Mucosa of descending colon (tissue), 3 donors: ENCODE results near the gene ISCU. TPM values are rescaled to one million over a fixed set of nuclear protein-coding genes. Genes with fewer than 3 reads are reported as not detected.

Source experiments
- ATAC-seq: fragments of 200-7000 bp; cut with Tn5 transposase; one replicate; pipeline ENCODE4 v1.9.1; 2020; ENCODE audit warnings: mild to moderate bottlenecking, moderate library complexity
- DNase-seq, 3 donors: peaks; one replicate each; pipeline ENCODE4 v3.0.0-alpha.2; 2020
- H3K36me3 ChIP-seq: fragments of 200-600 bp; one replicate; pipeline ENCODE4 v1.8.0; 2021; ENCODE audit warnings: low read depth, mild to moderate bottlenecking
- H3K4me1 ChIP-seq: fragments of 200-600 bp; one replicate; pipeline ENCODE4 v1.8.0; 2021; ENCODE audit warnings: low read depth, mild to moderate bottlenecking
- H3K4me3 ChIP-seq: fragments of 200-600 bp; one replicate; pipeline ENCODE4 v1.8.0; 2021; ENCODE audit warnings: mild to moderate bottlenecking
- H3K9me3 ChIP-seq: fragments of 200-600 bp; one replicate; pipeline ENCODE4 v1.8.0; 2021; ENCODE audit warnings: mild to moderate bottlenecking
- intact Hi-C, 2 donors: fragments of 100-400 bp; cut with DNase I in 1 of 2; cut with micrococcal nuclease in 1 of 2; formaldehyde crosslinking; loops; one replicate each; pipeline versions ENCODE4 v1.11.0 to v1.11.1; 2022; cut with DNase I, micrococcal nuclease
- total RNA-seq, 3 donors: library from RNA; stranded (reverse); fragmentation: NEBNext Ultra II Directional in 2 of 3; extraction: Animal tissue kit (Norgen Biotek cat#: 25700) in 2 of 3; gene quantifications; one replicate each; pipeline versions ENCODE4 v1.2.1 to v1.2.4, GENCODE V29; 2021 to 2023
- TF ChIP-seq, protein P1 (sequence below): fragments of 200-600 bp; IDR thresholded peaks from one replicate; pipeline ENCODE4 v1.8.0; 2022; ENCODE audit warnings: antibody characterized with exemption, mild to moderate bottlenecking
- donor health status: DM: no; HTN: no; CAD: no; lungs with moderate emphysema.
- donor health status: DM: no; HTN: no; CAD: no.
- donor health status: DM: no; HTN: yes; CAD: no.

The ISCU gene
- total RNA-seq, 3 donors from 2014 or later, result 94.7 to 155 (median 107) TPM

DNA sequence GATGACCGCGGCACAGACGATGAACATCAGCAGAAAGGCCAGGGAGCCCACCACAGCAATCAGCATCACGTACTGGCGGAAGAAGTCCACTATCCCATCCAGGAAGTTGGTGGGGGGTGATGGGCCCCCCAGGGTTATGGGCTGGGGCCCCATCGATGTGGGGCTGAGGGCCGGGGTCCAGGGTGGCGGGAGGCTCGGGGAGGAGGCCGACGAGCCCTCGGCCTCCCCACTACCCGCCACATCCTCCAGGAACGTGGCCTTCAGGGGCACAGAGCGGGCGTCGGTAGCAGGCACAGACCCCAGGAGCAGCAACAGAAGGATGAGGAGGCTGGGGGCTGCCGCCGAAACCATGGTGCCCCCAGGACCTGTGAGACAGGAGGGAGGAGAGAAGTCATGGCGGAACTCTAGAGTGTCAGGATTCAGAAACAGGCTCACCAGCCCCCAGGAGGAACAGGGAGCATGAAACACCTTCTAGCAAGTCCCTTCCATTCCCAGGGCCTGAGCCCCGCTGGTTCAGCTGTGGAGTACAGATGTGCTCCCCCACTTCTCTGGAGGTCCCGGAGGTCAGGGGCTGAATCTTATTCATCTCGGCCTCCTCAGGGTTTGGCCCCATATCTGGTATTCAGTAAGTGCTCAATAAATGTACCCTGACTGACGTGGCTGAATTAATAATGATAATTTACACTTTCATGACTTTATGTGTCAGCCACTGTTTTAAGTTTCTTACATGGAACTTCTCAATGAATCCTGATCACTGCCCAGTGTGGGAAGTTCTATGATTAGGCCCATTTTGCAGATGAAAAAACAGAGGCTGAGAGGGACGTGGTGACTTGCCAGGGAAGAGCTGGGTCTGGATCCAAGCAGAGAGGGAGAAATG is 29.9 kb downstream of the ISCU start:
- intact Hi-C loops, result no loop called here

GRCh38 chr12:108594323-108594903 is 32.0 kb downstream of the ISCU start:
- Histone ChIP-seq H3K4me3 (no peak overlapping the region), H3K36me3 (no peaks in the 10 kb centered on the region), H3K4me1 (no peaks in the 10 kb centered on the region), H3K9me3 (no peaks in the 10 kb centered on the region)
- ATAC-seq, result no peak
- TF ChIP-seq, protein P1, sequence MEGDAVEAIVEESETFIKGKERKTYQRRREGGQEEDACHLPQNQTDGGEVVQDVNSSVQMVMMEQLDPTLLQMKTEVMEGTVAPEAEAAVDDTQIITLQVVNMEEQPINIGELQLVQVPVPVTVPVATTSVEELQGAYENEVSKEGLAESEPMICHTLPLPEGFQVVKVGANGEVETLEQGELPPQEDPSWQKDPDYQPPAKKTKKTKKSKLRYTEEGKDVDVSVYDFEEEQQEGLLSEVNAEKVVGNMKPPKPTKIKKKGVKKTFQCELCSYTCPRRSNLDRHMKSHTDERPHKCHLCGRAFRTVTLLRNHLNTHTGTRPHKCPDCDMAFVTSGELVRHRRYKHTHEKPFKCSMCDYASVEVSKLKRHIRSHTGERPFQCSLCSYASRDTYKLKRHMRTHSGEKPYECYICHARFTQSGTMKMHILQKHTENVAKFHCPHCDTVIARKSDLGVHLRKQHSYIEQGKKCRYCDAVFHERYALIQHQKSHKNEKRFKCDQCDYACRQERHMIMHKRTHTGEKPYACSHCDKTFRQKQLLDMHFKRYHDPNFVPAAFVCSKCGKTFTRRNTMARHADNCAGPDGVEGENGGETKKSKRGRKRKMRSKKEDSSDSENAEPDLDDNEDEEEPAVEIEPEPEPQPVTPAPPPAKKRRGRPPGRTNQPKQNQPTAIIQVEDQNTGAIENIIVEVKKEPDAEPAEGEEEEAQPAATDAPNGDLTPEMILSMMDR, result no peak
- DNase-seq, result no peak
- intact Hi-C loops, result no loop called here

More for the DNA sequence above, 29.9 kb downstream of the ISCU start:
- Histone ChIP-seq H3K4me1 (no peaks in the 10 kb centered on the region), H3K9me3 (no peaks in the 10 kb centered on the region), H3K36me3 (no peaks in the 10 kb centered on the region), H3K4me3 (no peak overlapping the region)
- ATAC-seq (no peak), DNase-seq (no peak)
- TF ChIP-seq, protein P1, result no peak

DNA sequence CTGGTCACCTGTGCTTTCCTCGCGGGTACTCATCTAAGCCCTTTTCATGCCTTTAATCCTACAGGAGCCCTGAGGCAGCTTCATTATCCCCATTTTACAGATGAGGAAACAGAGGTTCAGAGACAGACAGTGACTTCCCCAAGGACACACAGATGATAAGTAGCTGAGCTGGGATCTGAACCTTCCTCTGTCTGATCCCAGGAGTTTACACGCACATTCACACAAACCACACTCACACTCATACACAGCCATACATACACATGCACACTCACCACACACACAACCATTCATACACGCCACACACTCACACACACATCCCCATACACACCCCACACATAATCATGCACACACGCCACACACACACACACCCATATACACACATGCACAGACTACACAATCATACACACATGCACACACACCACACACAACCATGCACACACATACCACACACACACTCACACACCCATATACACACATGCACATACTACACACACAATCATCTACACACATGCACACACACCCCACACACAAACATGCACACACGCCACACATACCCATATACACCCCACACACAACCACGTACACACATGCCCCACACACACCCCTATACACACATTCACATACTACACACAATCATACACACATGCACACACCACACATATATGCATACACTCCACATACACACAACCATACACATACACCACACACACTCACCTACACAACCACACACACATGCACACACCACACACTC is 32.7 kb downstream of the ISCU start:
- DNase-seq (no peak), ATAC-seq (no peak)
- TF ChIP-seq, protein P1, result no peak
- no peaks in the 10 kb centered on the region for H3K4me1 ChIP-seq
- H3K4me3 ChIP-seq, result no peak overlapping the region
- H3K9me3 ChIP-seq, result no peaks in the 10 kb centered on the region
- intact Hi-C loops, result no loop called here
- no peaks in the 10 kb centered on the region for H3K36me3 ChIP-seq

DNA sequence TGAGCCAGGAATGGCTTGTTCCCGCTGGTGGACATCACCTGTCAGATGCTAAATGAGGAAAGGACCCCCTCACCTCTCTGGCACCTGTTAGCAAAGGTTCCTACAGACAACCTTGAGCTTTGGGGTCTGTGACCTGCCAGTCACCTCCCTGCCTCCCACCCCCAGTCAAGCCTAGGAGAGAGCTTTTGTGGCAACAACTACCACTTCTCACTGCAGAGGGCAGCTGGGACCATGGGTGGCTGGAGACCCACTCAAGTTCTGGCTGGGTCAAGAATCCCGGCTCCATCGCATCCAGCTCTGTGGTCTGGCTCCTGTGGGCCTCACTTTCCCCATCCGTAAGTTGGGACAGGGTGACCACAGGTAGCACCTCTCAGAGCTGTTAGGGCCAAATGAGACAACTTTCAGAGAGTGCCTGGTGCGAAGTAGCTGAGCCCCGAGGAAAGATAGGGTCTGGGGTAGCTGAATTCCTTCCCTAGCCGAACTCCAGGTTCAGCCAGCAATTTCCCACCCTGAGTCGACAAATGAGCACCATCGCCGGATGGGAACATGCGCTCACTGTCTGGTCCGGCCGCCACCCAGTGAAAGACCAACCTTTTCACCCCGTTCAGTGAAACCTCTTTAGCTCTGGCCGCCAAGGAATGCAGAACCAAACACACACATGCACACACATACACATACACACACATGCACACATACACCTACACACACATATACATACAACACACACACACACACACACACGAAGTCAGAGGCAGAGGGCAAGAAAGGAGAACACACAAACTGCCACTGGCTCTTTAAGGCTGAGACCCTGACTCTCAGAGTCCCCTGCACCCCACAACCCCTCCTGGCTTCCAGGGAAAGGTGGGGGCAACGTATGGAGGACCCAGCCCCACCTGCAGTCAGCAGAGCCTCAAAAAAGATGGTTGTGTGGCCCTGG is 33.6 kb downstream of the ISCU start:
- no peak for ATAC-seq
- intact Hi-C loops, result no loop called here

More for the DNA sequence above, 33.6 kb downstream of the ISCU start:
- no peak for DNase-seq
- Histone ChIP-seq H3K4me3 (no peak overlapping the region), H3K36me3 (no peaks in the 10 kb centered on the region), H3K9me3 (no peaks in the 10 kb centered on the region), H3K4me1 (no peaks in the 10 kb centered on the region)
- TF ChIP-seq, protein P1, result no peak
